ENCODE results near the gene CALR3.
"Not testable (repeated sequence)": the region's sequence is repeated elsewhere in the genome, so short reads cannot be mapped to it uniquely, and the experiment has no call there.

CALR3 gene

DNA sequence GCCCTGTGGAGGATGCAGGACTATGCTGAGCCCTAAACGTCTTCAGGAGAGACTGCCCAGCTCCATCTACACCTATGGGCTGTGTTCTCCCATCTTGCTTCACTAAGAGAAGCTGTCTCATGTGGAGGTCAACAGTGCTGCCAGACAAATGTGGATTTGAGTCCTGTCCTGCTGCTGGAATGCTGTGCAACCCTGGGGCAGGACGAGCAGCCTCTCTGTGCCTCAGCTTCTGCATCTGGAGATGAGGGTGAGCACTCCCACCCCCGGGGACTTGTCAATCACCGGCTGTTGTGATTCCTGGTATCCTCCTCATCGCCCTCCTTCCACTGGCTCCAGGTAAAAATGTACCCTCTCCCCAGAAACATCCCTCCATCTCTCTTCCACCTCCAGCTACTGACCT is 40.5 kb downstream of the CALR3 start:
- DNase-seq, result no peak

DNA sequence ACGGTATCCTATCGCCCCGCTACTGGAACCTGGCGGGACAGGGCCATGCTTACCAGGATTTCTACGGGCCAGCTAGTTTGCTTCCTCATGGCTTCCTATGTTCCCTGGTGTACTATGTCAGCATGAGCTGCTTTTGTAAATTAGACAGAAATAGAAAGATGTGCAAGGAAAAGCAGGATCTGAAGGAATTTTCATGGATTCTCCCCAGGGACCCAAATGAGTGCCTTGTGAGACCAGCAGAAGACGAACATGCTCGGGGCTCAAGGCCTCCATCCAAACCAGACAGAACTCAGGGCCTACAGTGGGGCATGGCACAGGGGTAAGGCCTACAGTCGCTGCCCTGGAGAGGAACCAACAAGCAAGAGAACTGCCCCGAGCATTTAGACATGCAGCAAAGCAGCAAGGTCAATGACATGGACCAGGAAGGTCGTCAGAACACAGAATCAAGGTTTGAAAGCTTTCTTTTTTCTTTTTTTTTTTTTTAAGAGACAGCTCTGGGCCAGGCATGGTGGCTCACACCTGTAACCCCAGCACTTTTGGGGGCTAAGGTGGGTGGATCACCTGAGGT is 41.5 kb downstream of the CALR3 start:
- DNase-seq, result no peak

DNA sequence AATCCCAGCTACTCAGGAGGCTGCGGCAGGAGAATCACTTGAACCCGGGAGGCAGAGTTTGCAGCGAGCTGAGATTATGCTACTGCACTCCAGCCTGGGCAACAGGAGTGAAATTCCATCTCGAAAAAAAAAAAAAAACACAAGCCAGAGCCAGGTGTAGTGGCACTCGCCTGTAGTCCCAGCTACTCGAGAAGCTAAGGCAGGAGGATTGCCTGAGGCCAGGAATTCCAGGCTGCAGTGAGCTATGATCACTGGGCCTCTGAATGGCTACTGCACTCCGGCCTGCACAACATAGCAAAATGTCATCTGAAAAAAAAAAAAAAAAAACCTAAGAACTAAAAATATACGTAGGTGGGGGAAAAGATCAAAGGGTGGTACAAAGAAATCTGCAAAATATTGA is 43.6 kb downstream of the CALR3 start:
- no peak for DNase-seq

DNA sequence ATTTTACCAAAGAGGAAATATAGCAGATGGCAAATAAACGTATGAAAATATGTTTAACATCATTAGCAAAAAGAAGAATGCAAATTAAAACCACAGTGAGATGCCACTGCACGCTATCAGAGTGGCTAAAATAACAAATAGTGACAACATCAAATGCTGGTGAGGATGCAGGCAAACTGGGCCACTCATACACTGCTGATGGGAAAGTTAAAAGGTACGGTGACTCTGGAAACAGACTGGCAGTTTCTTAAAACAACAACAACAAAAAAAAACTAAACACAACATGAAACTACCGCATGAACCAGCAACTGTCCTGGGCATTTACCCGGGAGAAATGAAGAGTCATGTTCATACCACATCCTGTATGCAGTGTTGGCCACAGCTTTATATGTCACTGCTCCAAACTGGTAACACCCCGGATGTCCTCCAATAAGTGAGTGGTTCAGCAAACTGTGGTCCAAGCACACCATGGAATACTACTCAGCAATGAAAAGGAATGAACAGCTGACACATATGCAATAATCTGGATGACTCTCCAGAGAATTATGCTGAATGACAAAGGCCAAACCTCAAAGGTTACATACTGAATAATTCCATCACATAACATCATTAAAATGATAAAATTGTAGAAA is 46.5 kb downstream of the CALR3 start:
- peak in 1 of 2 donors; percentile 35 for DNase-seq

DNA sequence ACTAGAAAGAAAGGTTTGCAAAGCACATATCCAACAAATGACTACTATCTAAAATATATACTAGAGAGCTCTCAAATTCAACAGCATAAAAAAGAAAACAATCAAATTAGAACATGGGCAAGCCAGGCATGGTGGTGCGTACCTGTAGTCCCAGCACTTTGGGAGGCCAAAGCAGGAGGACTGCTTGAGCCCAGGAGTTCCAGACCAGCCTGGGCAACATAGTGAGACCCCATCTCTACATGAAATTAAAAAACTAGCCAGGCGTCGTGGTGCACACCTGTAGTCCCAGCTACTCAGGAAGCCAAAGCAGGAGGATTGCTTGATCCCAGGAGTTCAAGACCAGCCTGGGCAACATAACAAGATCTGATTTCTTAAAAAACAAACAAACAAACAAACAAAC is 47.1 kb downstream of the CALR3 start:
- DNase-seq, result not testable (repeated sequence)

DNA sequence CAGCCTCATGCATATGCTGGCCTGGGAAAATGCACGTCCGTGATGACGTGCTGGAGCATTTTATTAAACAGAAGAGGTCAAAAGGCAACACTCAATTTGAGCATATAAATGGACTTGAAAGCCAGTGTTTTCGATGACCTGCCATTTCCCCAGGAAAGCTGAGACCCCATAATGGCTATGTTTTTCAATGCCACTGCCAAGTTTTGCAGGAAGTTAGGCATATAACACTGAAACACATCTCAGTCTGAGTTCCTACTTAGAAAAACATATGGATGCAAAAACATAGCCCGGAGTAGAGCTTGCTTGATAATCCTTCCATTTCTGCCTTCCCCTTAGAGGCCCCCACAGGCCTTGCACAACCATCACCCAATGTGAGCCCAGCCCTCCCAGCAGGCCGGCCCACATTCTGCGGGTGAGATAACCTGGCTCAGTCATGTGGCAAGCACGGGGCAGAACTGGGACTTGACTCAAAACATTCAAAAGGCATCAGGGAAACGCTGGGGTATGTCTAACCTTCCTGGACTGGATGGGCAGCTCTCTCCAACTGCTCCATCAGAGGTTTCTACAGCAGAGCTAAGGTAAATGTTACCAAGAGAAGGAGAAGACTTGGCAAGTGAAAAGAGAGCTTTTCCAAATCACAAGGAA is 49.1 kb downstream of the CALR3 start:
- peak; percentile 75 to 88 for DNase-seq

DNA sequence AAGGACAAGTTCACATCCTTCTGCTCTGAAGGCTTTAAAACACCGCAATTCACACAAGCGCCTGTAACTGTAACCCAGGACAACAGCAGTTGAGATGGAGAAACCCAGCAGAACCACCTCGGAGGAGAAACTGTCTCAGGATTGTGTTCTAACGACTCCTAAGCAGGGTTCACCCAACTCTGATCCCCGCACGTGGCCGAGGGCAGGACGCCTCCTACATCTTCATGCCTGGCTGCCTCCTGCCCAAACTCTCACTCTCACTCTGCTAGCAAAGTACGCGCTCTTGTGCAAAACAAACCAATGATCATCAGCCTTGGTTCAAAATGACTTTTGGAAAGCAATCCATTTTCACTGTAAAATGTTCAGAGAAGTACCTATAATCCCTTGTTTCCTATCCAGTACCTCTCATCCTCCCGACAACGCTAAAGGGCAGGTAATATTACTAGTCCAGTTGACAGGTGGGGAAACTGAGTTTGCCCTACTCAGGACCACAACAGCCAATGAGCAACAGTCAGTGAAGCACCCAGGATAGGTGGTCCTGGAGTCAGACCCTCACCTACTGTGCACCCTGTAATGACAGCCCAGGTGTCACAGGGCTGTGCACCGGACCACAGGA is 49.8 kb downstream of the CALR3 start:
- no peak for DNase-seq

DNA sequence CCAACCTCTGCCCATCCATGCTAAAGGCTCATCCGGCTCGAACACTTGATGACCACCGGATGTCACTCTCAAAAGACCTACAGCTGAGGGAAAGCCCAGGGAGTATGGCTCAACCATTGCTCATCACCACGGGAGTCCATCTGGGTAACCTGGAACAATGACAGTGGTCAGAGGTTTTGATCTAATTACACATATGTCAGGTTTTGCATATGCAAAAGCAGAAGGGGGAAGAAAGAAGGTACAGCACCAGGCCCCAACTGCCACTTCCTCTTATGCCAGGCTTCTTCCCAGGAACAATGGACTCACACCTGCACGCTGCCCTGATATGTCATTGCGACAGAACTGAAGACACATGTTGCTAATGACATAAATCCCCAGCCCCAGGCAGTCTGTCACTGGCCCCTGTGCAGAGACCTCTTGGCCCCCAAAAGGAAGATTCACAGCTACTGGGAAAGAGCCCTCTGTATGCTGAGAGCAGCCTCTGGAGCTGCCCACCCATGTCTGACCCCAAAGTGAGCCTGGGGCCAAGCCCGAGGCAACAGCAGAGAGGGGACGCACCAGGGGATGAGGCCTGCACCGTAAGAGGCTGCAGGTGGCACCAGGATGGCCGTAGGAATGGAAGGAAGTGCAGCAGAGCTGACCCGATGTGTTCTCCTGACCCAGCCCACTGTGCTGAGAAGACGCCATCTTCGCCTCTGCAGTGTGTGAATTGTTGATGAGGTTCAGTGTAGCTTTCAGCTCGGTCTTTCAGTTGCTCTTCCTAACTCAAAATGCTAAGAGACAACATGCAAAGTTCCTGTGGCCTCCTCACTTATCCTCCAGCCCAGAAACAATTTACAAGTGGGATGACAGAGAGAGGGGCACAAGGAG is 50.5 kb downstream of the CALR3 start:
- peak; percentile 67 to 91 for DNase-seq

DNA sequence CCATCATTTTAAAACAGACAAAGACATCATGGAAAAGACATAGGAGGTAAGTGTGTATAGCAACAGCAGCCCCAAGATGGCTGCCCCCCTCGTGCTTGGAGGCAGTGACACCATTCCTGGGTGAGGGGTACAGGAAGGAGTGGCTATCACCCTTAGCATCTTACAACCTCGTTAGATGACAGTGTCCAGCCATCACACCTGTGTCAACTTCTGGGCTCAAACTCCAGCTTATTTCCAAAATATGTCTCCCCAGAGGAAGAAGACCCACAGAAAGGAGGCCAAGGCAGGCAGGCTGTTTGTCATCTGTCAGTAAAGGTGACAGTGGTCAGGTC is 51.7 kb downstream of the CALR3 start:
- DNase-seq, result no peak

DNA sequence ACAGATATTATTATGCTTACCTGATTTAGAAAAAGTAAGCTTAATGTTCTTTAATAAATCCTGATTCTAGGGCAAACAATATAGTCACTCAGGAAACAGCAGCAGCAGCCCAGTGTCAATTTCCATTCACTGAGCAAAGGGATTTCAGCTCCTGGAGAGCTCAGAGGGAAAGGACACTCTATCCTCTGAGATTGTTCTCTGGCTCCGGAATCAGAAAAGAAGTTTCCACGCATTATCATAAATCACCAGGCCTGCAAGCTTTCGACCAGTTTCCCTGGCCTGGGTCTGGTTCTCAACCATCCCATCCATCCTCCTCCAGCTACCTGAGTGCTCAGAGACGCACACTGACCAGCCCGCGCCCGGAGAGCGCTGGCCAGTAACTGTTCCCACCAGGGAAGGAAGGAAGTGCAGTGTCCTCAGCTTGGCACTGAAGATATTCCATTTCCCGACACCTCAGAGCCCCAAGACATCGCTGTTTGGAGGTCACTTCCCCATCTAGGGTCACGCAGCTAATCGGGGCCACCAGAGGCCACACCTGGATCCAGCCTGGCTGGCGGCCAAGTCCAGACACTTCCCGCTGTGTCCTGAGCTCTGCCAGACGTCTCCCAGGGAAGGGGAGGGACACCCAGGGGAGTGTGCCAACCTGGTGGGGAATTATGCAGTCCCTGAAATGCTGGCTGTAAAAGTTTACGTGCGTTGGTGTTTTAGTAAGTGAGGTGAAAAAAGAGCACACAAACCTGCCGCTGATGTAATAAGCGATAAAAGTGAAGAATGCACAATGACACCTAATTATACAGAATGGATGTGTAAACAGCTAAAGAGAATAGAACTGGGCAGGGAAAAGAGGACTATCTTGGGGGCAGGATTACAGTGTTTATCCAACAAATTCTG is 53.3 kb downstream of the CALR3 start:
- DNase-seq, result no peak

DNA sequence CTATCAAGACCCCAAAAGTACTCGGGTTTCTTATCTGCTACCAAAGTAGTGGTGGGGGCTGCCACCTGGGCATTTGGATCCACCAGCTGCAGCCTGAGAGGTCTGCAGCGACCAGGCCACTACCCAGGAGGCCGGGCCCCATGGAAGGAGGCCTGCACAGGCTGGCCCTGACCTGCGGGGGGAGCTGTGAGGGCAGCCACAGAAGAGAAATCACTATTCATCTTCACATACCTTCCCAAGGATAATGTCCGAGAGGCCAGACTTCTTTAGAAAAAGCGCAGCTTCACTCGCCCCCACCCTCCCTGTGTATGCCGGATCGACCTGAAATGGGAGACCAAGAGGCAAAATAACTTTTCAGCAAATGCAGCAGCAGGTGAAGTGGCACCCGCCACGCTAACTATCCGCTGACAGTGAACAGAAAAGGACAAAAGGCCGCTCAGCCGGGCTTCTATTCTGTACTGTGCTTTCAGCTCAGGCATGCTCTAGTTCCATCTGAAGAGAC is 54.3 kb downstream of the CALR3 start:
- DNase-seq, result no peak

DNA sequence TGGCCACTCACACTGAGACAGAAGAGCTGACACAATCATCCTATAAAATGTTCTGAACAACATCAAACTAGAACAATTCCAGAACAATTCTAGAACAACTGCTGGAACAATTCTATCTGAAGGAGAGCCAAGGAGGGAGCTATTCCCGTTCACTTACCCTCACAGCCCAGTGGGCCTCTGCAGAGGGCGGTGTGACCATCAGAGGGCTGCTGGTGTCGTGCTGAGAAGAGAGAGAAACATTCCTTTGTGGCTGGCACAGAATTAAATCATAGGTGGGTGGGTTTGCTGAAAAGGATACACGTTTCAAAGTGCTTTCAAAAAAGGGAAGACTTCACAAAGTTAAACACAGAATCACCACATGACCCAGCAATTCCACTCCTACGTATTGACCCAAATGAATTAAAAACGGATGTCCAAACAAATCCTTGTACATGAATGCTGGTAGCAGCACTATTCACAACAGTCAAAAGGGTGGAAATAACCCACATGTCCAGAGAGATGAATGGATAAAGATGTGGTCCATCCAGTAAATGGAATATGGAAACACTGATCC is 59.1 kb downstream of the CALR3 start:
- DNase-seq, result no peak

DNA sequence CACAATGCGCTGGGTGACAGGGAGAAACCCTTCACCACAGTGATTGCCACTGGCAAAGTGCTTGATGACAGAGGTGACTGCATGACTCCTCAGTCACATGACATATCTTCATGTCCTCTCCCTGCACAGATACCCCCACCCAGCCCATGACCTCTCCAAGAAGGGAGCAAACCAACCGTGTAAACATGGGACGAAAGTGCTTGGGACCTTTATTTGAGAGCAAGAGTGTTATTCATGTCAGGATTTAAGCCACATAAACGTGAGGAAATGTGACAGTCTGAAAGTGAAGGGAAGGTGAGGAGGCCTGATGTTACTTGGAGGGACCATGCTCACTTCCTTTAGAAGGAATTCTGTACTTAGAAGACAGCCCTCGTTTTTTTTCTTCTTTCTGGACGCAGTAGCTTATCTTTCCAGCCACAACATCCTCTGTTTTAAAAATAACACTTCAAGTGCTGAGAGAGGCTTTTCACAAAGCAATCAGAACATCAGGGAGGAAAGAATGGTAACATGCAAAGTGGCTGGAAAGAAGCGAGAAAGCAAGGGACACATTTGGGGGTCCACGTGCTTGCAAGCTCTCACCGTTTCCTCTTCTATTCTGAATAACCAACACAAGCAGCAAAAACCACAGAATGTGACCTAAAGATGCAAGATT is 59.8 kb downstream of the CALR3 start:
- no peak for DNase-seq

DNA sequence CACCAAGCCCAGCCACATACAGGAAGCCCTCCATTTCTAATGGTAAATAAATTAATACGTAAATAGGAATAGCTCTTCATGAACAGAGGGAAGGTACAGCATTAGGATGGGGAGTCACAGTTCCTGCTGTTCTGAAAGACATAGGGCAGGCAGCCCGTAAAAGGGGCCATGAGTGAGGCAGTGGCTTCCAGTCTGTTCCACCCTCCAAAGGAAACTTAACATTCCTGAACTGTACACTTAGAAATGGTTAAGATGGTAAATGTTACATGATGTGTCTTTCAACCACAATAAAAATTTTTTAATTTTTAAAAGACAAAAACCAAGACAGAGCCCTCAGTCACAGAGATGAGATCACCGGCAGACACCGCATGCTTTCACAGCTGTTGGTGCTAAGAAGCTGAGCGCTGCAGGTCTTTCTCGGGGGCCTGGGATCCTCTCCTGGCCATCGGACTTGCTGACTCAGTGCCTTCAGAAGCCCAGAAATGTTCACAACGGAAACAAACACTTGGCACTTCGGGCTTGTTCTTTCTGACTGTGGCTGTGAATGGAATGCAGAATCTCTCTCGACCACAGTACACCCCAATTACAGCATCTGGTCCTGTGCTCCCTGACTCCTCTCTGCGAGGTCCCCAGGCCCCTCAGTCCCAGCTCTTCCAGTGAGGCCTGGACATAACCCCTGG is 60.6 kb downstream of the CALR3 start:
- DNase-seq, result no peak

DNA sequence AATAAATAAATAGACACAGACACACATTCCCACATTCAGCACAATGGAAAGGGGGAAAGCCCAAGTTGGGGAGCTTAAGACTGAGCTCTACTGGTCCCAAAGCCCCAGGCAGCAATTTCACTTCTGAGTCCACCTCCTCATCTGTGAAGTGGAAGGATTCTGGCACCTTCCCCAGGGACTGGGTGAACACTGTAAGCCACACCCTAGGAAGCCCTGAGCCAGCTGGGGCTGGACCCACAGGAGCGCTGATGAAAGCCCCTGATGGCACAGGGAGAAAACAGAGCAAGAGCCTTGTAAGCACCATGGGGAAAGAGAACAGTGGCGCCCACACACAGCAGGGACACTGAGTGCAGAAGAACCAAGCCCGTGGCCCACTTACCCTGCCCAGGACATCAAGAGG is 62.0 kb downstream of the CALR3 start:
- no peak for DNase-seq

DNA sequence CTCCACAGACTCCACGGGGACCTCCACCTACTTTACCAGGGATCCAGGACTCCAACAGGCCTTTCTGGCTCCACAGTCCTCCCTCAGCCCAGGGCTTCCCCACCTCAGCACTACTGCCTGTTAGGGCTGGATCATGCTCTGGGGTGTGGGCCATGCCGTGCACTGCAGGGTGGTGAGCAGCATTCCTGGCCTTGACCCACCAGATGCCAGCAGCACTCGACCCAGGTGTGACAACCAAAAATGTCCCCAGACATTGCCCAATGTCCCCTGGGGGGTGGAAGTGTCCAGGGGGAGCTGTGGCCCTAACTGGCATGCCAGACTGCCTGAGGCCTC is 66.2 kb downstream of the CALR3 start:
- no peak for DNase-seq

DNA sequence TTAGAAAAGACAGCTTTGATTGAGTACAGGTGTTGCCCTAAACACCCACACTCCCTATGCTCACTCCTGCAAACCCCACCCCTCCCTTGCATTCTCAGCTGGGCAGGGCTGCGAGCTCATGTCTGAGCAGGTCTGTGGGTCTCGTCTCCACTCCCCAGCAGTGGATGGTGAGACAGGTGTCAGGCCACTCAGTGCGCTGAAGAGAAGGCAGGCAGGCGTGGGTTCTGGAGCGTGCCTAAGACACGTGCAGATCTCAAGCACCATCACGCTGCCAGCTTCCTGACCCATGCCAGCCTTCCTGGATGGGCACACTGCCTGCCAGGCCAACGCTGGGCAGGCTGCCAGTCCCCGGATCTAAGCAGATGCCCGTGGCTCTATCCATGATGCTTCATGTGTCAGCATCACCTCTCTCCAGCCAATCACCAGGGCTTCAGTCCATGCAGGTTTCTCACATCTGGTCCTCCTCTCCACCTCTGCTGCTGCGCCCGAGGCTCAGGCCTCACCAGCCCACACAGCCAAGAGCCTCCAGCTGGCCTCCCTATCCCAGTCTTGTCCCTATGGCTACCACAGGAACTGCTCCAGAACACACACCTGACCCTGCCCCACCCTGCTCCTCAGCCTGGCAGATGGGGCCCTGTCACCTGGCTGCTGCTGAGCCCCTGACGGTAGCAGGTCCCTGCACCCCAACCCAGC is 66.8 kb downstream of the CALR3 start:
- no peak for DNase-seq

Data from inflammatory macrophage treated with lipopolysaccharide for 1 hour (primary cell).